PC-3 (cell line): ENCODE results near the gene ZDHHC23. TPM values are rescaled to one million over a fixed set of nuclear protein-coding genes. Genes with fewer than 3 reads are reported as not detected.

ENCODE experiments used
- ATAC-seq: fragments of 200-7000 bp; cut with Tn5 transposase; 2 replicates; pipeline ENCODE4 v1.9.1; 2020; ENCODE audit warnings: mild to moderate bottlenecking, moderate library complexity
- BruUV-seq: library from RNA; stranded (reverse); fragments of 400-500 nt; replicated peaks from 2 replicates; lab custom pipeline; 2021; lab: Mats Ljungman, UMichigan
- CTCF ChIA-PET: fragments of 300-600 bp; sonication (Branson Sonifier 250); formaldehyde crosslinking; loops from one replicate; lab custom pipeline; 2022; ENCODE audit warnings: antibody characterized with exemption; lab: Charles Lee
- POLR2A ChIA-PET: fragments of 300-600 bp; sonication (Branson Sonifier 250); formaldehyde crosslinking; loops from one replicate; lab custom pipeline; 2022; ENCODE audit warnings: antibody characterized with exemption; ENCODE audit not compliant: unreplicated experiment; lab: Charles Lee
- DNase-seq: peaks from one replicate; pipeline ENCODE4 v3.0.0-alpha.2; 2015
- H2AFZ ChIP-seq: fragments of 300-600 bp; sonication (generic); 2 replicates; pipeline ENCODE4 v1.6.0; 2016; ENCODE audit warnings: antibody characterized with exemption, low read length
- H3F3A ChIP-seq: fragments of 300-600 bp; sonication (generic); one replicate; pipeline ENCODE4 v1.6.0; 2017; ENCODE audit warnings: antibody characterized with exemption, low read length, control low read depth, mild to moderate bottlenecking; ENCODE audit not compliant: unreplicated experiment
- H3K27ac ChIP-seq: fragments of 300-600 bp; sonication (generic); 2 replicates; pipeline ENCODE4 v1.5.1; 2016; ENCODE audit warnings: mild to moderate bottlenecking, low read length
- H3K27me3 ChIP-seq: fragments of 300-600 bp; sonication (generic); 2 replicates; pipeline ENCODE4 v1.6.1; 2016; ENCODE audit warnings: low read length, mixed read lengths
- H3K36me3 ChIP-seq: fragments of 300-600 bp; sonication (generic); 2 replicates; pipeline ENCODE4 v1.6.1; 2016; ENCODE audit warnings: low read depth, mixed run types, low read length, mixed read lengths
- H3K4me1 ChIP-seq: fragments of 300-600 bp; sonication (generic); 2 replicates; pipeline ENCODE4 v1.5.1; 2016; ENCODE audit warnings: low read length; ENCODE audit not compliant: insufficient read depth
- H3K4me2 ChIP-seq: fragments of 300-600 bp; sonication (generic); 2 replicates; pipeline ENCODE4 v1.6.0; 2016; ENCODE audit warnings: low read length
- H3K4me3 ChIP-seq: fragments of 300-600 bp; sonication (generic); 2 replicates; pipeline ENCODE4 v1.5.1; 2016; ENCODE audit warnings: mild to moderate bottlenecking, low read length, mixed read lengths
- H3K79me2 ChIP-seq: fragments of 300-600 bp; sonication (generic); 2 replicates; pipeline ENCODE4 v1.6.1; 2017; ENCODE audit warnings: low read length, mixed read lengths
- H3K9ac ChIP-seq: fragments of 300-600 bp; sonication (generic); 2 replicates; pipeline ENCODE4 v1.6.0; 2016; ENCODE audit warnings: mild to moderate bottlenecking, low read length
- H3K9me2 ChIP-seq: fragments of 300-600 bp; sonication (generic); replicated peaks from 2 replicates; pipeline ENCODE4 v1.6.1; 2016; ENCODE audit warnings: mixed run types, low read length, mixed read lengths
- H3K9me3 ChIP-seq: fragments of 300-600 bp; sonication (generic); 2 replicates; pipeline ENCODE4 v1.6.1; 2016; ENCODE audit warnings: low read length, mixed read lengths
- H4K20me1 ChIP-seq: fragments of 300-600 bp; sonication (generic); 2 replicates; pipeline ENCODE4 v1.6.1; 2016; ENCODE audit warnings: low read length, mixed read lengths
- EZH2 ChIP-seq: fragments of 300-600 bp; sonication (generic); IDR thresholded peaks from one replicate; pipeline ENCODE4 v1.6.1; 2017; ENCODE audit warnings: antibody characterized with exemption, mild to moderate bottlenecking, low read length; ENCODE audit not compliant: unreplicated experiment
- EZH2phosphoT487 ChIP-seq: fragments of 300-600 bp; sonication (generic); IDR thresholded peaks from 2 replicates; pipeline ENCODE4 v1.6.1; 2018; ENCODE audit warnings: mild to moderate bottlenecking, antibody characterized with exemption, low read length, borderline replicate concordance
- intact Hi-C: fragments of 100-400 bp; cut with micrococcal nuclease; formaldehyde crosslinking; loops from 2 replicates; pipeline ENCODE4 v1.9.0; 2023
- total RNA-seq: library from RNA; depleted of rRNA; stranded (reverse); fragments of >200 nt; gene quantifications from 2 replicates; pipeline ENCODE4 v1.2.3, GENCODE V29; 2014
- TF ChIP-seq, protein P1 (sequence below): fragments of 300-600 bp; sonication (generic); conservative IDR thresholded peaks from 2 replicates; pipeline ENCODE4 v1.5.1; 2017; ENCODE audit warnings: antibody characterized with exemption, low read depth, mild to moderate bottlenecking, low read length

ZDHHC23 gene
- total RNA-seq, 1 experiment from 2014 or later = 8.3 TPM

GRCh38 chr3:113946831-113947230 lies 982 bp upstream of the ZDHHC23 start:
- ChIA-PET POLR2A (no interaction called here), CTCF (no interaction called here)
- peaks cover 17% of the 10 kb centered on the region for H3K4me1 ChIP-seq
- H3K36me3 ChIP-seq = no peaks in the 10 kb centered on the region
- peak overlapping the region; percentile 99 for H2AFZ ChIP-seq
- H3K27me3 ChIP-seq = no peaks in the 10 kb centered on the region
- intact Hi-C loops = loop anchor here (5.0 kb wide), 1 partner anchor 110 kb away; the partner anchor contains the start of genes CCDC191 and QTRT2
- peak overlapping the region; percentile 27 for H3K9ac ChIP-seq
- H3K27ac ChIP-seq = no peak overlapping the region
- DNase-seq (no peak), ATAC-seq (no peak)
- no peaks in the 10 kb centered on the region for H4K20me1 ChIP-seq
- H3K4me2 ChIP-seq = peak overlapping the region; percentile 94
- H3K79me2 ChIP-seq = no peaks in the 10 kb centered on the region
- H3K9me2 ChIP-seq = no peaks in the 10 kb centered on the region
- H3K4me3 ChIP-seq = peak overlapping the region; percentile 69
- TF ChIP-seq EZH2phosphoT487 = no peak
- H3K9me3 ChIP-seq = no peaks in the 10 kb centered on the region
- TSS peak; percentile 81 for BruUV-seq
- no peaks in the 10 kb centered on the region for H3F3A ChIP-seq

DNA sequence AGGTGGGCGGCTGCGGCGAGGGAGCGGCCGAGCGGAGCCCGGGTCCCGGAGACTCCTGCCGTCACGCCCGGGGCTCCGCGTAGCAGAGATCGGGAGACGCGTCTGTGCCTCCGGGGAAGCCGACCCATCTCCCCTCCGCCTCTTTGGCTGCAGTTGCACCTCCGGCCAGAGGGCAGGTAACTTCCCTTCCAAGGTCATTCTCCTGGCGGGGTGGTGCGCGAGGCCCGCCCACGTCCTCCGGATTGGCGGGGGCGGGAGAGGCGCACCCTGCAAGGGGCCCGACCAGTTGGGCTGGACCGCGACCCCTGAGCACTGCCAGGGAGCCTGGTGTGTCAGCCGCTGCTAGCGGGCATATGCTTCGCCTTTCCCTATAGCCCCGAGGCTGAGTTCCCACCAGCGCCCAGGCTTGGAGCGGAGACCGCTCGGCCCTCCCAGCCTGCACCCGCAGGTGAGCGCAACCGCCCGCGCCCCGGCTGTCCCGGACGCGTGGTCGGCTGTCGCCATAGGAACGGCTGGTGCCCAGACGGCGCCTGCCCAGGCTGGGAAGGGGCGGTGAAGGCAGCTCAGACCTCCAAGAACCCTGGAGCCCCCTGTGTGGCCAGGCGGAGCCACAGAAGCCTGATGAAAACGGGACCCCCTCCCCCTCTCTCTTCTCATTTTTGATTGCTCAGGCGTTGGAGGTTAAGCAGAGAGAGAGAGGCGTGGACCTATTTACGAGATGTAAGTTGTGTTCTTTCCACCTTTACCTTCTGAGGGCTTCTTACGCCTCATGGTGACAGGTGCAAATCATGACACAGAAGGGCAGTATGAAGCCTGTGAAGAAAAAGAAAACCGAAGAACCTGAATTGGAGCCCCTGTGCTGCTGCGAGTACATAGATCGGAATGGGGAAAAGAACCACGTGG lies 453 bp downstream of the ZDHHC23 start:
- DNase-seq (peak; percentile 36), ATAC-seq (peak; percentile 55)
- intact Hi-C loops = loop anchor here (5.0 kb wide), 1 partner anchor 109 kb away; the partner anchor contains the start of genes CCDC191 and QTRT2
- no TSS peak for BruUV-seq
- H2AFZ ChIP-seq = peak overlapping the region; percentile 87
- ChIA-PET POLR2A (no interaction called here), CTCF (no interaction called here)
- H3K27me3 ChIP-seq = no peaks in the 10 kb centered on the region
- peaks cover 17% of the 10 kb centered on the region for H3K4me1 ChIP-seq
- peak overlapping the region; percentile 91 for H3K4me2 ChIP-seq
- H3K9ac ChIP-seq = no peak overlapping the region
- no peaks in the 10 kb centered on the region for H4K20me1 ChIP-seq
- no peaks in the 10 kb centered on the region for H3K9me2 ChIP-seq
- H3K9me3 ChIP-seq = no peaks in the 10 kb centered on the region
- no peaks in the 10 kb centered on the region for H3K36me3 ChIP-seq
- TF ChIP-seq, protein P1, sequence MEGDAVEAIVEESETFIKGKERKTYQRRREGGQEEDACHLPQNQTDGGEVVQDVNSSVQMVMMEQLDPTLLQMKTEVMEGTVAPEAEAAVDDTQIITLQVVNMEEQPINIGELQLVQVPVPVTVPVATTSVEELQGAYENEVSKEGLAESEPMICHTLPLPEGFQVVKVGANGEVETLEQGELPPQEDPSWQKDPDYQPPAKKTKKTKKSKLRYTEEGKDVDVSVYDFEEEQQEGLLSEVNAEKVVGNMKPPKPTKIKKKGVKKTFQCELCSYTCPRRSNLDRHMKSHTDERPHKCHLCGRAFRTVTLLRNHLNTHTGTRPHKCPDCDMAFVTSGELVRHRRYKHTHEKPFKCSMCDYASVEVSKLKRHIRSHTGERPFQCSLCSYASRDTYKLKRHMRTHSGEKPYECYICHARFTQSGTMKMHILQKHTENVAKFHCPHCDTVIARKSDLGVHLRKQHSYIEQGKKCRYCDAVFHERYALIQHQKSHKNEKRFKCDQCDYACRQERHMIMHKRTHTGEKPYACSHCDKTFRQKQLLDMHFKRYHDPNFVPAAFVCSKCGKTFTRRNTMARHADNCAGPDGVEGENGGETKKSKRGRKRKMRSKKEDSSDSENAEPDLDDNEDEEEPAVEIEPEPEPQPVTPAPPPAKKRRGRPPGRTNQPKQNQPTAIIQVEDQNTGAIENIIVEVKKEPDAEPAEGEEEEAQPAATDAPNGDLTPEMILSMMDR = no peak
- TF ChIP-seq EZH2phosphoT487 (no peak), EZH2 (no peak)
- H3K27ac ChIP-seq = no peak overlapping the region
- H3K79me2 ChIP-seq = no peaks in the 10 kb centered on the region
- H3F3A ChIP-seq = no peaks in the 10 kb centered on the region
- peak overlapping the region; percentile 73 for H3K4me3 ChIP-seq

- Histone ChIP-seq H2AFZ (no peak overlapping the region), H3K4me1 (peaks cover 8% of the 10 kb centered on the region), H3K79me2 (no peaks in the 10 kb centered on the region), H4K20me1 (no peaks in the 10 kb centered on the region), H3K9ac (no peak overlapping the region), H3K9me3 (no peaks in the 10 kb centered on the region), H3F3A (no peaks in the 10 kb centered on the region), H3K36me3 (no peaks in the 10 kb centered on the region), H3K9me2 (no peaks in the 10 kb centered on the region), H3K27ac (no peak overlapping the region), H3K4me2 (no peak overlapping the region), H3K4me3 (no peak overlapping the region), H3K27me3 (no peaks in the 10 kb centered on the region)
- no TSS peak for BruUV-seq
- ChIA-PET POLR2A (no interaction called here), CTCF (no interaction called here)
- DNase-seq (no peak), ATAC-seq (no peak)
- no peak for TF ChIP-seq EZH2
- no peak for TF ChIP-seq EZH2phosphoT487
- TF ChIP-seq, protein P1 = no peak
- intact Hi-C loops = no loop called here
Observed at GRCh38 chr3:113952921-113953320, 5.1 kb downstream of the ZDHHC23 start.
